HG03571 (cell line): ENCODE results near the gene PIH1D1.

Experiments
- ATAC-seq: cut with Tn5 transposase; IDR thresholded peaks from one replicate; pipeline ENCODE4 v1.9.1; 2021; ENCODE audit not compliant: unreplicated experiment

PIH1D1 gene

DNA sequence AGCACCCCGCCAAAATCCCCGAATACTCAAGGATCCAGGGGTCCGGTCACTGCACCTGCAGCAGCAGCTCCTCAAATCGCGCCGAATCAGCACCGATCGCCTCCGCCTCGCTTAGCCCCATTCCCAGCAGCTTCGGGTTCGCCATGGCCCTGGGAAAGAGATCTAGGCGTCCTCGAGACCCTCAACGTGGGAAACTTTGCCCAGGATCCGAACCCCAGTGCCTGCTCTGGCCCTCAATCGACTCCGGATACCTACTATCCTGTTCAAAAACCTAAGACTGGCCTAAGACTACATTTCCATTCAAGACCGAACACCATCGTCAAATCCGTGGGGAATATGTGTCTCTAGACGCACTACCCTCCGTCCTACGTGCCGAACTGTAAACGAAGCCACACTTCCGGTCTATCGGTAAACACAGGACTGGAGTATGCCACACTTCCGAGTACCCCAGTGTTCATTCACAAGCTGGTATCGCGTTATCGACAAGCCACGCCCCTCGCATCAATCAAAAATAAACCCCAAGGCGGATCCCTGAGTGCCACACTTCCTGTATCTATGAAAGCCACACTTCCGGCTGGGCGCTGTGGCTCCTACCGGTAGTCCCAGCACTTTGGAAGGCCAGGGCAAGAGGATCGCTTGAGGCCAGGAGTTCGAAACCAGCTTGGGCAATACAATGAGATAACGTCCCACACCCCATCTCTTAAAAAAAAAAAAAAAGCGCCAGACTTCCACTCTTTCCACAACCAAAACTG is at the start of gene PIH1D1:
Gene PIH1D1 (minus strand): TSS at position 385 of the 752 bp plus-strand sequence. CDS start 240 bp downstream, at position 145.
- peak; percentile 45 for ATAC-seq

DNA sequence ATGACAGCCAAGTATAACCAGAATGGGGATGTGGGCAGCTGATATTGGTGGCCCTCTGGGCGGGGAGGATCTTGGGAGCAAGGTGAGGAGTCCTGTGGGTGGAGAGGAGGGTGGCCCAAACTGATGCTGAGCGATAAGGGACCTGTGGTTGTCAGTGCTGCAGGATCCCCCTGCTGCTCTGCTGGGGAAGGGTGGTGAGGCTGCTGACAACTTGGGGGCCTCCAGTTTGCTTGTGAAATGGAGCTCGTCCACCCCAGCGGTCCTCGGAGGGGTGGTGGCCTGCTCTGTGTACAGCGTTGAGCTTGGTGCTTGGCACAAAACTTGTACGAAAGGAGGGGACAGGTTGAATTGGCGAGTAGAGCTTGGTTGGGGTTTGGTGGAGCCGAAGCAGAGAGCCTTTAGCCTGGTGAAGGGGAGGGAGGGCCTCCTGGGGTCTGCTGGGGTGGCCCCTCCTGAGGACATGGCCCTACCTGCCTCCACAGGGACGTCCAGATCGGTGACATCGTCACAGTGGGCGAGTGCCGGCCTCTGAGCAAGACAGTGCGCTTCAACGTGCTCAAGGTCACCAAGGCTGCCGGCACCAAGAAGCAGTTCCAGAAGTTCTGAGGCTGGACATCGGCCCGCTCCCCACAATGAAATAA is 47.5 kb upstream of the PIH1D1 start:
- no peak for ATAC-seq

DNA sequence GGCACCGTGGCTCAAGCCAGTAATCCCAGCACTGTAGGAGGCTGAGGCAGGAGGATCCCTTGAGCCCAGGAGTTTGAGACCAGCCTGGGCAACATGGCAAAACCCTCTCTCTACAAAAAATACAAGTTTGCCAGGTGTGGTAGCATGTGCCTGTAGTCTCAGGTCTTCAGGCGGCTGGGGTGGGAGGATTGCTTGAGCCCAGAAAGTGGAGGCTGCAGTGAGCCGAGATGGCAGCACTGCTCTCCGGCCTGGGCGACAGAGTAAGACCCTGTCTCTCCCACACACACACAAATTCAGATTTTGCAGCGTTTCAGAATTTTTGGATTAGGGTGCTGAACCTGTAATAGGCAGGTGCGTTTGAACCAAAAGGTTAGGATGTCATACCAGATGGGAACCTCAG is 46.9 kb upstream of the PIH1D1 start:
- ATAC-seq, result no peak

DNA sequence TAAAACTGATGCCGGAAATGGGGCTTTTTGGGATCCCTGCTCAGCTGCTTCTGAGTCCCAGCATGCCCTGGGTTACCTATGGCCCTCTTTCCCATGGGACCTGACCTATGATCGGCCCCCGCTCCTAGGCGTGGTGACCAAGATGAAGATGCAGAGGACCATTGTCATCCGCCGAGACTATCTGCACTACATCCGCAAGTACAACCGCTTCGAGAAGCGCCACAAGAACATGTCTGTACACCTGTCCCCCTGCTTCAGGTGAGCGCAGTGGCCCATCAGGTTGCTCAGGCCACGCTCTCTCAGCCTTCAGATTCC is 46.1 kb upstream of the PIH1D1 start:
- ATAC-seq, result no peak

DNA sequence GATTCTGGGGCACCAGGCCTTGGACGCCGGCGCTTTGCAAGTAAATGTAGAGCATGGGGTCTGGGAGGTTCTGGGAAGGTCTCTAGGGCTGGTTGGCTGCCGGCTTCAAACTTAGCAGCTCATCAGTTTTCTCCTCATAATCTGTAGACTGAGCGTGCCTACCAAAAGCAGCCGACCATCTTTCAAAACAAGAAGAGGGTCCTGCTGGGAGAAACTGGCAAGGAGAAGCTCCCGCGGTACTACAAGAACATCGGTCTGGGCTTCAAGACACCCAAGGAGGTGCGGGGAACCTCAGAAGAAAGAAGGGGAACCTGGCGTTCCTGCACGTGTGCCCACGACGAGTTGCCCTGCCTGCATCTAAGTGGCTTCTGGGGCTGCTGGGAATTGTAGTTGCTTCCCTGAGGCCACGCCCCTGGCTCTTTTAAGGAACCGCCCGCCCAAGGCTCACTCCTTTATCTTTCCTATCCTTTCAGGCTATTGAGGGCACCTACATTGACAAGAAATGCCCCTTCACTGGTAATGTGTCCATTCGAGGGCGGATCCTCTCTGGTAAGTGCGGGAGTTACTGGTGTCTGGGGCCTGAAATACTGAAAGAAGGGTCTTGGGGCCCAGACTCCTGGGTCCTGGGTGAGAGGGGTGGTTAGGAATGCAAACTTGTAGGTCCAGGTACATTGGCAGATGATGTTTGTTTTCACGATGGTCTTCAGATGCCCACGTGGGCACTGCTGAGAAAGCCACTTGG is 45.6 kb upstream of the PIH1D1 start:
- no peak for ATAC-seq

DNA sequence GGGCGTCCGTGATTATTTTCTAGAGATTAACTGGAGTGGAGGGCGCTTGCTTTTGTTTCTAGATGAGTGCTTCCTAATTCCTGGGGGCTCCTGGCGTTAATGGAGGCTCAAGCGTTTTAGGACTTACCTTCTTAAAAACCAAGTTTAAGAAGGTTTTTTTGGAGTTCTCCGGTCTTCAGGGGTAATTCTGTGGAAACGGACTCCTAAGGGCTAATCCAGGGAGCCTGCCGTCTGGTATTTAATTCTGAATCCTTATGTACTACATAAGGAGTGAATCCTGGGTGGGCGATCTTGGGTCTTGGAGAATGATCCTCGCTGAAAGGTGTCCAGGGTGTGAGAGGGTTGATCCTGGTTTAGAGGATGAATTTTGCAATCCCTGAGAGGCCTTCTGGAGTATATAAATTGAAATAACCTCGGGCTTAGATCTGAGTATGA is 45.0 kb upstream of the PIH1D1 start:
- ATAC-seq, result no peak

DNA sequence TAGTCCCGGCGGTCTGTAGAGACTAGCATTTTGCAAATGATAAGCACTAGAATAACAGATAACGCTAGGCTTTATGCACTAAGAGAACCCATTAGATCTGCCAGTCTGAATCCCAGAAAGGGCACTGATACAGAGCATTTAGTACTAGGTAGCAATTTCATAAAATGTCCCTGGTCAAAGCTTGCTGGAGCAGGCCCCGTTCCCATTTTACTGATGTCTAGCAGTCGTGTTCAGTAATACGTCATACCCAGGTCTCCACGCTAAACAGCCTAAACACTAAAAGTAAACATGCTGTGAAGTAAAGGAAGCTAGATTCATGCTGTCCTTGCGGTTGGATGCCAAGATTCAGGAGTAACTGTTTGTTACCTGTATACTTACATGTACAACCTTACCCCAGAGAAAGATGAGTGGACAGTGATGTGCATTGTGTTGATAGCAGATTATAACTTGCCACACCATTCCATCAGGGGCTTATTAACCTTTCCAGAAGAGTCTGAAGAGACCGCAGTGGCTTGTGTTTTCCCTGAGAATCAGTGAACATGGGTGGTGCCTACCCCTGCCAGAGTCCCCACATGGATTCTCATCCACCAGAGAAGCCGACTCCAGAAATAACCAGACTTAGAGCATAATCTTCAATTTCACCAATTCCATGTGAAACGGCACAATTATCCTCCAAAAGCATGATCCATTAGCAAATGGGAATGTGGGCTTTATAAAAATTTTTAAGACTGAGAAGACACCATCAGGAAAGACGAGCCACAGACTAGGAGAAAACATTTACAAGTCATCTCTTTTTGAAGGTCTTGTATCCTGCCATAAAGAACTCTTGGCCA is 41.2 kb upstream of the PIH1D1 start:
- ATAC-seq, result no peak

DNA sequence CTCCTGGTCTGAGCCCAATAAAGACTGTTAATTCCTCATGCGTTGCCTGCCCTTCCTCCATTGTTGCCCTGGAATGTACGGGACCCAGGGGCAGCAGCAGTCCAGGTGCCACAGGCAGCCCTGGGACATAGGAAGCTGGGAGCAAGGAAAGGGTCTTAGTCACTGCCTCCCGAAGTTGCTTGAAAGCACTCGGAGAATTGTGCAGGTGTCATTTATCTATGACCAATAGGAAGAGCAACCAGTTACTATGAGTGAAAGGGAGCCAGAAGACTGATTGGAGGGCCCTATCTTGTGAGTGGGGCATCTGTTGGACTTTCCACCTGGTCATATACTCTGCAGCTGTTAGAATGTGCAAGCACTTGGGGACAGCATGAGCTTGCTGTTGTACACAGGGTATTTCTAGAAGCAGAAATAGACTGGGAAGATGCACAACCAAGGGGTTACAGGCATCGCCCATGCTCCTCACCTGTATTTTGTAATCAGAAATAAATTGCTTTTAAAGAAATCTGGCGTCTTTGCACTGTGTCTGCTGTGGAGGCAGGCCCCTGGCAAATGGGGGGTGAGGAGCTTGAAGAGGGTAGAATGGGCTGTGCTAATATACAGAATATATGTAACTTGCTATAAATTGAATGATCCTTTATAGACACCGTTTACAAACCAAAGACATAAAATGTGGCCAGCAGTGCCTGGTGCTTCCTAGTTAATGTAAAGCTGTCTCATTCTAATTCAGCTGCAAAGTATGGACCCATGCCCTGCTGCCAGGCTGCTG is 40.4 kb upstream of the PIH1D1 start:
- no peak for ATAC-seq

DNA sequence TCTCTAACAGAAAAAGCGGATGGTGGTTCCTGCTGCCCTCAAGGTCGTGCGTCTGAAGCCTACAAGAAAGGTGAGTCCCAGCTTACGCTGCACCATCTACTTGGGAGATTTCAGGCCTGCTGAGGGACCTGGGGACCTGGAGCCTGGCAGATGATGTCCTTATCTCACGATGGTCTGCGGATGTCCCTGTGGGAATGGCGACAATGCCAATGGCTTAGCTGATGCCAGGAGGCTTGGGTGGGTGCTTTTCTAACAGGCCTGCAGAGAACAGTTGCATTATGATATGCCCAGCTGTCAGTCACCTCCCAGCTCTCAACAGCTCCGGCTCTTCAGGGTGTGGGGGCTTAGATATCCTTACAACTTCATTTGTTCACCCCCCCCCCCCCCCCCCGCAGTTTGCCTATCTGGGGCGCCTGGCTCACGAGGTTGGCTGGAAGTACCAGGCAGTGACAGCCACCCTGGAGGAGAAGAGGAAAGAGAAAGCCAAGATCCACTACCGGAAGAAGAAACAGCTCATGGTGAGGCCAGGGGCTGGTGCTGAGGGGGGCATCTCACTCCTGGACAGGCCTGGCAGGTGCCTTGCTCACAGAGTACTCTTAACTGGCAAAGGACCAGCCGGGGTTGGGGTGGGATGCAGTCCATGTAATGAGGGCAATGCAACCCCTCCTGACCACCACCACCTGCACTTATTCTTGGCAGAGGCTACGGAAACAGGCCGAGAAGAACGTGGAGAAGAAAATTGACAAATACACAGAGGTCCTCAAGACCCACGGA is 39.6 kb upstream of the PIH1D1 start:
- no peak for ATAC-seq

DNA sequence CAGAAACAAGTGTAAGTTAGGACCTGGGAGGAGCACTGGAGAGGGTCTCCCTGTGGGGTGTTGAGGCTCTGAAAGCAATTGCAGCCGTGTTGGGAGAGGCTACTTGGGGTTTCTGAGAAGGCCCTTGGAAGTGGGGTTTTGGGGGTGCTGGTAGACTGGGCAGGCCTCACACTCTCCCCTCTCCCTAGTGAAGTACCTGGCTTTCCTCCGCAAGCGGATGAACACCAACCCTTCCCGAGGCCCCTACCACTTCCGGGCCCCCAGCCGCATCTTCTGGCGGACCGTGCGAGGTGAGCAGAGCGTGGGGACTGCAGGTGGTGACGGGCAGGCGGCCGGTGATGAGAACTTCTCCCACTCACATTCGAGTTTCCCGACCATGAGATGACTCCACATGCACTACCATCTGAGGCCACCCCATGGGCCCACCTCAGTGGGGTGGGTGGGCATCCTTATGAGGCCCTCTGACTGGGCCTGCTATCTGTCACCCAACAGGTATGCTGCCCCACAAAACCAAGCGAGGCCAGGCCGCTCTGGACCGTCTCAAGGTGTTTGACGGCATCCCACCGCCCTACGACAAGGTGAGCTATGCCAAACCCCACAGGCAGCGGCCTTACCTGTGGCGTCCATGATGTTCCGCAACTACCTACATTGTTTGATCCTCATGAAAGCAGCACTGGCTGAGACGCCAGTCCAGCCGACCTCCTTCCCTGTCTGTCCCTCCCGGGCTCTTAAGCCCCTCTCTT is 38.8 kb upstream of the PIH1D1 start:
- ATAC-seq, result no peak

DNA sequence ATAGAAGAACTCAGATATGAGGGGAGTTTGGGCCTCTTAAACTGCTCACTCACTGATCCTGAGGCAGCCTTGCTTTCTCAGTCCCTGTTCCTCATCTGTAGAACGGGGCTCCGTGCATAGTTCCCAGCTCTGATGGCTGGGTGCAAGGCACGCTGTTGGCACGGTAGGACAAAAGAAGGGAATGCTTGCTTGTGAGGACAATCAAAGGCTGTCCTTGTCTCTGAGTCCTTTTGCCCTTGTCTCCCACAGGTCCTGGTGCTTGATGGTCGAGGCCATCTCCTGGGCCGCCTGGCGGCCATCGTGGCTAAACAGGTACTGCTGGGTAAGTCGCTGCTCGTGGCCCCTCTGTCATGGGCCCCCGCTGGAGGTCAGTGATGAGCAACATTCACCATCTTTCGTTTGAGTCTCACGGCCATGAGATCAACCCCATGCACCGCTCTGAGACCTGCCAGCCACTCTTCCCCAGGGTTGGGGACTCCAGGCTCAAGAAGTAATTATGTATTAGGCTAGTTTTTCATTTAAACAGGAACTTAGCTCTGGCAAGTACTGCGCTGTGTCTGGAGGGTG is 38.1 kb upstream of the PIH1D1 start:
- ATAC-seq, result no peak

DNA sequence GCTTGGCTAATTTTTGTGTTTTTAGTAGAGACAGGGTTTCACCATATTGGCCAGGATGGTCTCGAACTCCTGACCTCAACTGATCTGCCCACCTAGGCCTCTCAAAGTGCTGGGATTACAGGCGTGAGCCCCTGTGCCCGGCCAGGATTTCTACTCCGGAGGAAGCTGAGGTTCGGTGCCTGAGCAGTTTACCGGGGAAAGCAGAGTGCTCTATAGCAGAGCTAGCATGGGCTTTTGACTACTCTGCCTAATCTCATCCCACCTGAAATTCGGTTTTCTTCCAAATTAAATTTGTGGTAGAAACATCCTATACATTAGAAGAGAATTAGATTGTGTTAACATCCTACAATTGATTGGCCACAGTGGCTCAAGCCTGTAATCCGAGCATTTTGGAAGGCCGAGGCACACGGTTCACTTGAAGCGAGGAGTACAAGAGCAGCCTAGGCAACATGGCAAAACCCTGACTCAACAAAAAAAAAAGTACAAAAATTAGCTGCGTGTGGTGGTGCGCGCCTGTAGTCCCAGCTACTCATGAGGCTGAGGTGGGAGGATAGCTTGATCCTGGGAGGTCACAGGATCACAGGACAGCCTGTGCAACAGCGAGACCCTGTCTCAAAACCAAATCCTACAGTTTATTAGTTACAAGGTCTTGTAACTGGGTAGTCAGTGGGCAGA is 37.4 kb upstream of the PIH1D1 start:
- ATAC-seq, result no peak

DNA sequence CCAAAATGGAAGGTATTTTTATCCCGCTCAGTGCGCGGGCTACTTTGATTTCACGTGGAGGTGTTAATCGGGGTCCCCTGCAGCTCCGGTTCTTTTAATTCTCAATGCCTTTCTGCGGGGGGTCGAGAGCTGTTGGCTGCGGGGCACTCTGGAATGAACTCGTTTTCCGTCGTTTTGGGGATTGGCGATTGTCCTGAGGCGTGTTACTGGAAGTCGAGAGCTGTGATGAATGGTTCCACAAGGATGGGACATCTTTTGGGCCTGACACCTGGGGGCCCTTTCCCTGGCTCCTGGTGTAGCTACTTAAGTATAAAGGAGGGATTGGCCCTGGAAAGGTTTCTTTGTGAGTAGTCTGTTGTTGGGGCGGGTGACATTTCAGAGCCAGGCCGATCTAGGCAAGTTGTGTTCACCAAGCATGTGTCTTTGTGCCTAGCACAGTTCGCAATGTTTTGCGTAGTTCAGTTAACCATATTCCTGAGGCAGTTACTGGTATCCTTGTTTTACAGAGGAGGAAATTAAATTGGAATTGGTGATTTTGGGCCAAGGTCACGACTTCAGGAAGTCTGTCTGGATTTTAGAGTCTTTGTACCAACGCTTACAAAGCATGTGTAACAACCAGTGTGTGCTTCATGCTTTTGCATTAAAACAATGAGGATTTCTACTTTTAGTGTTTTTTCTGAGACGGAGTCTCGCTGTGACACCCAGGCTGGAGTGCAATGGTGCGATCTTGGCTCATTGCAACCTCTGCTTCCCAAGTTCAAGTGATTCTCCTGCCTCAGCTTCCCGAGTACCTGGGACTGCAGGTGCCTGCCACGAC is 36.6 kb upstream of the PIH1D1 start:
- ATAC-seq, result no peak

DNA sequence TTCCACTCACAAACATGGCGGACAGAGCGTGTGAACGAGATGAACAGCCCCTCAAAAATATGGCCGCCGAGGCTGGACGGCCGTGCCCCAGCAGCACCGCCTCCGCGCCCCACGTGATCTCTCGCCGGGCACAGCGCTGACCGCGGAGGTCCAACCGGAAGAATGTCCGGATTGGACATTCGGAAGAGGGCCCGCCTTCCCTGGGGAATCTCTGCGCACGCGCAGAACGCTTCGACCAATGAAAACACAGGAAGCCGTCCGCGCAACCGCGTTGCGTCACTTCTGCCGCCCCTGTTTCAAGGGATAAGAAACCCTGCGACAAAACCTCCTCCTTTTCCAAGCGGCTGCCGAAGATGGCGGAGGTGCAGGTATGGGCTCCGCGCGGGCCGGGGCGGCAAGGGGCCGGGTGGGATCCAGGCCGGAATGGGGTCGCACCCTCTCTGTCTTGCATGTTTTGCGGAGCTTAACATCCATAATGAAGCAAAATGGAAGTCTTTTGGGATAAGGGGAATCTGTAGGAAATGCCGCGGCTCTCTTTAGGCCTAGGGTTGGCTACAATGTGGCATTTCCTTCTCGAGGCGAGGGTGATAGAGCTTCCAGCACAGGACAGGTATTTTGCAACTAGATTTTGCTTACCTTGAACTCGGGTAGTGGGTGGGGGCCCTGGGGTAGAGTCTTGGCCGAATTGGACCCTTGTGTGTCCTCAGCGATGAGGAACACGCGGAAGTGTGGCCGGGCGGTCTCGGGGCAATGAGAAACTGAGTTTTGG is 35.8 kb upstream of the PIH1D1 start, which contains the start of gene RPL13A:
Gene RPL13A (plus strand): TSS at position 332 of the 769 bp plus-strand sequence. CDS start 22 bp downstream, at position 354.
- peak; percentile 80 for ATAC-seq

DNA sequence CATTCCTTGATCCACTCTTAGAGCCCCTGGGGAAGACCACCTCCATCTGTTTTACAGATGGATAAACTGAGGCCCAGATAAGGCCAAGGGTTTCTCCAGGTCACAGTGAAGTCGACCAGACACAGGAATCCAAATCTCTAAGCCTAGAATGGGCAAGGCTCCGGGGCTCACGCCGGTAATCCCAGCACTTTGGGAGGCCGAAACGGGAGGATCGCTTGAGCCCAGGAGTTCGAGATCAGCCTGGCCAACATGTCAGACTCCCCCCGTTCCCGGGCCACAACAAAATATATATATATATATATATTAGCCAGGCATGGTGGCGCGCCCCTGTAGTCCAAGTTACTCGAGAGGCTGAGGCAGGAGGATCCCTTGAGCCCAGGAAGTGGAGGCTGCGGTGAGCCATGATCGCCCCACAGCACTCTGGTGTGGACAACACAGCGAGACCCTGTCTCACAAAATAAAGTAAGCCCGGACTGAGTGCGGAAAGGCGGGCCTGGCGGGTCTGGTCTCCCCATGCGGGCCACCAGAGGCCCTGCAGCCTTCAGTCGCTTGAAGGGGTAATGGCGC is 35.2 kb upstream of the PIH1D1 start:
- no peak for ATAC-seq

DNA sequence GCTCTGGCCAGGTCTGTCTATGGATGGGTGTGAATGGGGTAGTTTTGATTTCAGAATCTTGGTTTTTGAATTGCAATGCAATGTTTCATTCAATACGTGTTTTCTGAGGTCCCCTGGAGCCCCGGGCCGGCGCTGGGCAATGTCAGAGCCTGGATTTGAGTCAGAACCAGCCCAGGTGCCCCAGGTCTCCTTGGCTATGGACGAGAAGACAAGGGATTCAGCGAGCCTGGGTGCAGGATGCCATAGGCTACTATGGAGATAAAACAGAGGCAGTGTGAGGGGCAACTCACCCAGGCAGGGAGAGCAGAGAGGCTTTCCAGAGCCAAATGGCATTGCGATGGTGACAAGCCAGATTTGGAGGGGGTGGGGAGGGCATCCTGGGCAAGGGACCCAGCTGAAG is 34.6 kb upstream of the PIH1D1 start:
- no peak for ATAC-seq
